COLO668 (cell line): Measurements from ENCODE around the gene RTL3.

Source experiments
- DNase-seq: peaks from one replicate; lab custom pipeline; 2025; ENCODE audit not compliant: unreplicated experiment; lab: John Stamatoyannopoulos, UW

RTL3 gene

GRCh38 chrX:78622831-78623230 is 36.3 kb downstream of the RTL3 start:
- DNase-seq = no peak

- no peak for DNase-seq
Measured at GRCh38 chrX:78619834-78620233, 39.3 kb downstream of the RTL3 start.

DNA sequence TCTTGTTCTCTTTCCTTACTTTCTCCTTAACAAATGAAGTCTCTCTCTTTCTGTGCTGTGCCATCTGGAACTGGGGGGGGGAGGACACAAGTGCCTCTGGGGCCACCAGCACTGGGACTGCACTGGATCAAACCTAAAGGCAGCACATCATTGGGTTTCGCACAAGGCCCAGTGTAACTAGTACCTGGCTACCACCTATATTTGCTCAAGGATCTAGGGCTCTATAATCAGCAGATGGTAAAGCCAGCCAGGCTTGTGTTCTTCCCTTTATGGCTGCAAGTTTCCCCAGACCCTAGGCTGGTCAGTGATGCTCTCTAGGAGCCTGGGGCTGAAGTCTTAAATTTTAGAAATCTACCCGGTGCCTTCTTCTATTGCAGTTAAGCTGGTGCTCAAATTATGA is 40.1 kb downstream of the RTL3 start:
- DNase-seq = no peak

DNA sequence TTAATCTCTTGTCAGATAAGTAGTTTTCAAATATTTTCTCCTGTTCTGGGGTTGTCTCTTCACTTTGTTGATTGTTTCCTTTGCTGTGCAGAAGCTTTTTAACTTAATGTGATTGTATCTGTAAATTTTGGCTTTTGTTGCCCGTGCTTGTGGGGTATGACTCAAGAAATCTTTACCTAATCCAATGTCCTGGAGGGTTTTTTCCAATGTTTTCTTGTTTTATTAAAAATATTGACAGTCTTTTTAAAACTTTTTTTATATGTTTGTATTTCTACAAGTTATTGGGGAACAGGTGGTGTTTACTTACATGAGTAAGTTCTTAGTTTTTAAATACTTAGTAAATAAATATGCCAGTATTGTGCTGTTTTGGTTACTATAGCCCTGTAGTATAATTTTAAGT is 44.9 kb downstream of the RTL3 start:
- DNase-seq = no peak
